Keratinocyte (primary cell): ENCODE data around the gene ATXN3L. TPM values are rescaled to one million over a fixed set of nuclear protein-coding genes. Genes with fewer than 3 reads are reported as not detected.

Source experiments
- DNase-seq: peaks from one replicate; pipeline ENCODE4 v3.0.0-alpha.2; 2011; ENCODE audit warnings: low read depth, missing footprints, low spot score
- FAIRE-seq: peaks from 2 replicates; lab custom pipeline; 2011; peaks lifted over from hg19 to GRCh38; lab: Jason Lieb, UNC
- H2AFZ ChIP-seq: 2 replicates; pipeline ENCODE4 v1.6.0; 2012; ENCODE audit warnings: low read length, control low read depth, inconsistent platforms; ENCODE audit not compliant: control insufficient read depth
- H3K27ac ChIP-seq: 2 replicates; pipeline ENCODE4 v1.5.1; 2011; ENCODE audit warnings: low read length; ENCODE audit not compliant: control insufficient read depth, insufficient read depth
- H3K27me3 ChIP-seq: 3 replicates; pipeline ENCODE4 v1.6.0; 2011; ENCODE audit warnings: low read length; ENCODE audit not compliant: control insufficient read depth, insufficient read depth; ENCODE audit errors: extremely low read depth
- H3K36me3 ChIP-seq, 2 experiments: 2 replicates in 1 of 2; 3 replicates in 1 of 2; pipeline ENCODE4 v1.5.1; 2011; ENCODE audit warnings: low read length in 2 of 2, mild to moderate bottlenecking in 1 of 2; ENCODE audit not compliant: control insufficient read depth in 2 of 2, insufficient read depth in 2 of 2; ENCODE audit errors: extremely low read depth in 1 of 2
- H3K4me1 ChIP-seq: 3 replicates; pipeline ENCODE4 v1.5.1; 2011; ENCODE audit warnings: low read length; ENCODE audit not compliant: control insufficient read depth, insufficient read depth; ENCODE audit errors: extremely low read depth
- H3K4me2 ChIP-seq: 3 replicates; pipeline ENCODE4 v1.6.0; 2011; ENCODE audit warnings: low read depth, low read length; ENCODE audit not compliant: control insufficient read depth, insufficient read depth; ENCODE audit errors: extremely low read depth
- H3K4me3 ChIP-seq, 3 experiments: fragments of 200-600 bp in 1 of 3; sonication (generic) in 1 of 3; 2 replicates in 2 of 3; 3 replicates in 1 of 3; pipeline ENCODE4 v1.5.1; 2011 to 2016; ENCODE audit warnings: low read length in 3 of 3, mild to moderate bottlenecking in 3 of 3, control low read depth in 2 of 3, inconsistent platforms in 1 of 3, low read depth in 1 of 3, mixed read lengths in 1 of 3, mixed run types in 1 of 3, moderate library complexity in 1 of 3; ENCODE audit not compliant: control insufficient read depth in 2 of 3, insufficient read depth in 2 of 3; ENCODE audit errors: extremely low read depth in 1 of 3
- H3K79me2 ChIP-seq: 2 replicates; pipeline ENCODE4 v1.6.0; 2012; ENCODE audit warnings: low read length; ENCODE audit not compliant: control insufficient read depth, insufficient read depth
- H3K9ac ChIP-seq: 3 replicates; pipeline ENCODE4 v1.6.0; 2011; ENCODE audit warnings: low read length; ENCODE audit not compliant: control insufficient read depth, insufficient read depth; ENCODE audit errors: extremely low read depth
- H3K9me1 ChIP-seq: 3 replicates; pipeline ENCODE4 v1.6.0; 2011; ENCODE audit warnings: low read length; ENCODE audit not compliant: control insufficient read depth, insufficient read depth; ENCODE audit errors: extremely low read depth
- H3K9me3 ChIP-seq: 2 replicates; pipeline ENCODE4 v1.5.1; 2012; ENCODE audit warnings: low read depth, low read length; ENCODE audit not compliant: control insufficient read depth
- H4K20me1 ChIP-seq: 3 replicates; pipeline ENCODE4 v1.6.0; 2011; ENCODE audit warnings: low read length; ENCODE audit not compliant: control insufficient read depth, insufficient read depth; ENCODE audit errors: extremely low read depth
- CTCF ChIP-seq, 3 experiments: IDR thresholded peaks in 1 of 3; conservative IDR thresholded peaks in 1 of 3; optimal IDR thresholded peaks in 1 of 3; 2 replicates in 2 of 3; 3 replicates in 1 of 3; pipeline versions ENCODE3 to v1.5.1; 2011; ENCODE audit warnings: low read length in 3 of 3, mild to moderate bottlenecking in 3 of 3, moderate library complexity in 2 of 3, control low read depth in 1 of 3, inconsistent platforms in 1 of 3; ENCODE audit not compliant: insufficient read depth in 2 of 3; ENCODE audit errors: extremely low read depth in 1 of 3
- EZH2 ChIP-seq: IDR thresholded peaks from one replicate; pipeline ENCODE4 v1.6.1; 2012; ENCODE audit warnings: inconsistent platforms, mild to moderate bottlenecking, low read length, moderate library complexity
- dilution Hi-C: fragments of 300-500 bp; cut with MboI; formaldehyde crosslinking; loops from one replicate; pipeline ENCODE4 v1.7.0; 2020; ENCODE audit warnings: low sequenced_read_pairs; ENCODE audit not compliant: extremely low pct_ligation_motif_present
- polyA plus RNA-seq, 5 experiments: library from polyadenylated mRNA; depleted of rRNA in 3 of 5; stranded (reverse) in 3 of 5; stranded (forward) in 1 of 5; unstranded in 1 of 5; fragments of >200 nt; gene quantifications; 1 replicate in 1 of 5; 2 replicates in 3 of 5; 3 replicates in 1 of 5; pipeline versions ENCODE4 v1.2.1 to v1.2.3, GENCODE V29; 2011 to 2012; ENCODE audit warnings: missing spikeins in 2 of 5, low read depth in 1 of 5, low replicate concordance in 1 of 5

The ATXN3L gene
- polyA plus RNA-seq, 1 donor (not counting 4 experiments of a cell fraction or from before 2014, with no cell fraction given) = not detected

GRCh38 chrX:13346646-13347045 lies 26.8 kb upstream of the ATXN3L start:
- dilution Hi-C loops = no loop called here
- no peak overlapping the region for H3K4me2 ChIP-seq
- H3K9ac ChIP-seq = no peak overlapping the region
- H3K36me3 ChIP-seq = no peaks in the 10 kb centered on the region
- H3K27ac ChIP-seq = no peak overlapping the region
- H4K20me1 ChIP-seq = no peaks in the 10 kb centered on the region
- H3K9me3 ChIP-seq = no peaks in the 10 kb centered on the region
- no peak overlapping the region for H3K4me3 ChIP-seq
- H3K4me1 ChIP-seq = no peaks in the 10 kb centered on the region
- no peak overlapping the region for H2AFZ ChIP-seq
- no peaks in the 10 kb centered on the region for H3K79me2 ChIP-seq
- TF ChIP-seq CTCF (optimal IDR thresholded peaks at IDR 0.05 in 1 of 3, IDR thresholded peaks at IDR 0.05 in 1 of 3, conservative IDR thresholded peaks at IDR 0.05 in 1 of 3; ENCODE audit: extremely low read depth in 1 of 3, insufficient read depth in 2 of 3, low read length in 3 of 3) (no peak), EZH2 (no peak)
- FAIRE-seq (no peak), DNase-seq (no peak)
- no peaks in the 10 kb centered on the region for H3K27me3 ChIP-seq
- no peaks in the 10 kb centered on the region for H3K9me1 ChIP-seq

DNA sequence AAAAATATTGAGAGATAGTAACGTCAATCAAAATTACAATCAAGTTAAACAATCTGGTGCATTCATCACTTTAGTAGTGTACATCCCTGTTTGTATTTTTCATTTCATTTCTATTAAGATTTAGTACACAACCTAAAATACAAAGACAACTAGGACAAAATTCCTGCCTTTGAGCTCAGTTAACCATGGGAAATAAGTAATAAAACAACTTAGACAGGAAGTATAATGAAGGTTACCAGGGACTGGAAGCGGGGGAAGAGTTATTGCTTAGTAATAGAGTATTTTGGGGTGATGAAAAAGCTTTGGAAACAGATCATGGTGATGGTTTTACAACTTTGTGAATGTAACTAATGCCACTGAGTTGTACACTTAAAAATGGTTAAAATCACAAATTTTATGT lies 25.6 kb upstream of the ATXN3L start:
- Histone ChIP-seq H3K36me3 (no peaks in the 10 kb centered on the region), H3K4me1 (no peaks in the 10 kb centered on the region), H4K20me1 (no peaks in the 10 kb centered on the region), H3K27ac (no peak overlapping the region), H3K9me1 (no peaks in the 10 kb centered on the region), H3K4me2 (no peak overlapping the region), H3K27me3 (no peaks in the 10 kb centered on the region), H3K4me3 (no peak overlapping the region), H3K79me2 (no peaks in the 10 kb centered on the region), H3K9ac (no peak overlapping the region), H3K9me3 (no peaks in the 10 kb centered on the region), H2AFZ (no peak overlapping the region)
- TF ChIP-seq EZH2 (no peak), CTCF (optimal IDR thresholded peaks at IDR 0.05 in 1 of 3, IDR thresholded peaks at IDR 0.05 in 1 of 3, conservative IDR thresholded peaks at IDR 0.05 in 1 of 3; ENCODE audit: extremely low read depth in 1 of 3, insufficient read depth in 2 of 3, low read length in 3 of 3) (no peak)
- no peak for FAIRE-seq
- dilution Hi-C loops = no loop called here
- no peak for DNase-seq
